Astrocyte (in vitro differentiated cells and primary cell): ENCODE data around the gene PLCG2. TPM values are rescaled to one million over a fixed set of nuclear protein-coding genes. Genes with fewer than 3 reads are reported as not detected.

Experiments used
- DNase-seq: peaks from one replicate; pipeline ENCODE4 v3.0.0-alpha.2; 2010; ENCODE audit warnings: low read depth
- FAIRE-seq: peaks from 2 replicates; lab custom pipeline; 2011; peaks lifted over from hg19 to GRCh38; lab: Jason Lieb, UNC
- H2AFZ ChIP-seq: 2 replicates; pipeline ENCODE4 v1.6.0; 2012; ENCODE audit warnings: low read depth, low read length, inconsistent platforms
- H3K27ac ChIP-seq: 2 replicates; pipeline ENCODE4 v1.5.1; 2011; ENCODE audit warnings: low read depth, low read length, inconsistent platforms
- H3K27me3 ChIP-seq: 2 replicates; pipeline ENCODE4 v1.6.0; 2011; ENCODE audit warnings: low read length, inconsistent platforms; ENCODE audit not compliant: insufficient read depth
- H3K36me3 ChIP-seq: 2 replicates; pipeline ENCODE4 v1.5.1; 2011; ENCODE audit warnings: low read length, inconsistent platforms; ENCODE audit not compliant: insufficient read depth
- H3K4me1 ChIP-seq: 2 replicates; pipeline ENCODE4 v1.5.1; 2011; ENCODE audit warnings: low read length, inconsistent platforms; ENCODE audit not compliant: insufficient read depth
- H3K4me2 ChIP-seq: 2 replicates; pipeline ENCODE4 v1.6.0; 2012; ENCODE audit warnings: low read length, inconsistent platforms
- H3K4me3 ChIP-seq: 2 replicates; pipeline ENCODE4 v1.5.1; 2011; ENCODE audit warnings: low read depth, mild to moderate bottlenecking, low read length, inconsistent platforms; ENCODE audit not compliant: insufficient read depth
- H3K79me2 ChIP-seq: 2 replicates; pipeline ENCODE4 v1.6.0; 2012; ENCODE audit warnings: mild to moderate bottlenecking, low read length, inconsistent platforms; ENCODE audit not compliant: insufficient read depth
- H3K9ac ChIP-seq: 2 replicates; pipeline ENCODE4 v1.6.0; 2012; ENCODE audit warnings: mild to moderate bottlenecking, low read length, inconsistent platforms
- H3K9me3 ChIP-seq: 2 replicates; pipeline ENCODE4 v1.5.1; 2012; ENCODE audit warnings: low read depth, mild to moderate bottlenecking, low read length, inconsistent platforms; ENCODE audit not compliant: insufficient read depth
- H4K20me1 ChIP-seq: 2 replicates; pipeline ENCODE4 v1.6.0; 2012; ENCODE audit warnings: low read length, inconsistent platforms; ENCODE audit not compliant: insufficient read depth
- H3K27ac Mint-ChIP-seq: one replicate; pipeline ENCODE4 v1.8.0; 2021; ENCODE audit warnings: mild to moderate bottlenecking, mixed read lengths; ENCODE audit not compliant: unreplicated experiment
- H3K27me3 Mint-ChIP-seq: one replicate; pipeline ENCODE4 v1.8.0; 2021; ENCODE audit warnings: low read depth, mixed read lengths; ENCODE audit not compliant: unreplicated experiment
- H3K36me3 Mint-ChIP-seq: one replicate; pipeline ENCODE4 v1.8.0; 2021; ENCODE audit warnings: low read depth, mixed read lengths; ENCODE audit not compliant: unreplicated experiment
- H3K4me1 Mint-ChIP-seq: one replicate; pipeline ENCODE4 v1.8.0; 2021; ENCODE audit warnings: low read depth, mixed read lengths; ENCODE audit not compliant: unreplicated experiment
- H3K4me3 Mint-ChIP-seq: one replicate; pipeline ENCODE4 v1.8.0; 2021; ENCODE audit warnings: mild to moderate bottlenecking, moderate library complexity, mixed read lengths; ENCODE audit not compliant: unreplicated experiment
- H3K9me3 Mint-ChIP-seq: one replicate; pipeline ENCODE4 v1.8.0; 2021; ENCODE audit warnings: mild to moderate bottlenecking, mixed read lengths; ENCODE audit not compliant: unreplicated experiment
- CTCF ChIP-seq: IDR thresholded peaks from 2 replicates; pipeline ENCODE4 v1.5.1; 2011; ENCODE audit warnings: low read depth, mild to moderate bottlenecking, inconsistent platforms, low read length, moderate library complexity; ENCODE audit not compliant: insufficient read depth
- EZH2 ChIP-seq: IDR thresholded peaks from 2 replicates; pipeline ENCODE4 v1.6.1; 2012; ENCODE audit warnings: mild to moderate bottlenecking, low read length, inconsistent platforms; ENCODE audit not compliant: insufficient read depth
- total RNA-seq: library from RNA; stranded (reverse); gene quantifications from 2 replicates; pipeline ENCODE4 v1.2.1, GENCODE V29; 2021

Gene PLCG2
- total RNA-seq, 1 donor from 2014 or later, result 3.1 TPM

- Mint-ChIP-seq H3K4me1 (peaks cover 4% of the 10 kb centered on the region), H3K4me3 (no peak overlapping the region), H3K9me3 (no peaks in the 10 kb centered on the region), H3K27me3 (peaks cover 31% of the 10 kb centered on the region), H3K36me3 (peaks cover 9% of the 10 kb centered on the region), H3K27ac (no peak overlapping the region)
- Histone ChIP-seq H3K27ac (no peak overlapping the region), H4K20me1 (no peaks in the 10 kb centered on the region), H3K4me2 (no peak overlapping the region), H3K9ac (no peak overlapping the region), H3K36me3 (no peaks in the 10 kb centered on the region), H3K27me3 (peaks cover 10% of the 10 kb centered on the region), H2AFZ (no peak overlapping the region), H3K4me3 (no peak overlapping the region), H3K4me1 (no peaks in the 10 kb centered on the region), H3K79me2 (no peaks in the 10 kb centered on the region), H3K9me3 (no peaks in the 10 kb centered on the region)
- no peak for FAIRE-seq
- DNase-seq, result no peak
- no peak for TF ChIP-seq EZH2
- TF ChIP-seq CTCF, result no peak
Observed at GRCh38 chr16:81860287-81861266, 81.5 kb downstream of the PLCG2 start.

GRCh38 chr16:81861503-81861902, 82.4 kb downstream of the PLCG2 start:
- no peak for DNase-seq
- no peak overlapping the region for H3K4me2 ChIP-seq
- Mint-ChIP-seq H3K27ac (no peak overlapping the region), H3K4me1 (peaks cover 4% of the 10 kb centered on the region), H3K36me3 (peaks cover 9% of the 10 kb centered on the region), H3K4me3 (no peak overlapping the region), H3K27me3 (peaks cover 30% of the 10 kb centered on the region), H3K9me3 (no peaks in the 10 kb centered on the region)
- no peak overlapping the region for H3K9ac ChIP-seq
- no peaks in the 10 kb centered on the region for H3K9me3 ChIP-seq
- no peak overlapping the region for H3K4me3 ChIP-seq
- peaks cover 10% of the 10 kb centered on the region for H3K27me3 ChIP-seq
- FAIRE-seq, result no peak
- no peaks in the 10 kb centered on the region for H3K79me2 ChIP-seq
- H2AFZ ChIP-seq, result no peak overlapping the region
- TF ChIP-seq EZH2 (no peak), CTCF (no peak)
- no peaks in the 10 kb centered on the region for H3K4me1 ChIP-seq
- H3K36me3 ChIP-seq, result no peaks in the 10 kb centered on the region
- no peaks in the 10 kb centered on the region for H4K20me1 ChIP-seq
- no peak overlapping the region for H3K27ac ChIP-seq

- no peak overlapping the region for H3K4me2 ChIP-seq
- no peak overlapping the region for H2AFZ ChIP-seq
- H3K36me3 Mint-ChIP-seq, result peaks cover 9% of the 10 kb centered on the region
- H3K27me3 ChIP-seq, result peaks cover 10% of the 10 kb centered on the region
- peaks cover 34% of the 10 kb centered on the region for H3K27me3 Mint-ChIP-seq
- H3K79me2 ChIP-seq, result no peaks in the 10 kb centered on the region
- no peaks in the 10 kb centered on the region for H3K9me3 Mint-ChIP-seq
- H4K20me1 ChIP-seq, result no peaks in the 10 kb centered on the region
- H3K4me3 Mint-ChIP-seq, result no peak overlapping the region
- no peaks in the 10 kb centered on the region for H3K9me3 ChIP-seq
- DNase-seq (no peak), FAIRE-seq (no peak)
- H3K27ac ChIP-seq, result no peak overlapping the region
- TF ChIP-seq CTCF (no peak), EZH2 (no peak)
- H3K36me3 ChIP-seq, result no peaks in the 10 kb centered on the region
- H3K4me1 Mint-ChIP-seq, result peaks cover 4% of the 10 kb centered on the region
- no peak overlapping the region for H3K4me3 ChIP-seq
- no peak overlapping the region for H3K9ac ChIP-seq
- no peaks in the 10 kb centered on the region for H3K4me1 ChIP-seq
- no peak overlapping the region for H3K27ac Mint-ChIP-seq
Observed at GRCh38 chr16:81861915-81862314, 82.8 kb downstream of the PLCG2 start.
